Stimulated activated naive CD8-positive, alpha-beta T cell treated with anti-CD3 and anti-CD28 coated beads, Interleukin-15, Interleukin-2, amounts not matched to agents 100 ng/mL and 50 ng/mL, for 24 hours (primary cell): ENCODE results near the gene RBM11.

Experiments
- H3K27ac Mint-ChIP-seq: one replicate; pipeline ENCODE4 v1.8.0; 2021; ENCODE audit warnings: mild to moderate bottlenecking, mixed read lengths
- H3K27me3 Mint-ChIP-seq: one replicate; pipeline ENCODE4 v1.8.0; 2021; ENCODE audit warnings: mixed read lengths
- H3K36me3 Mint-ChIP-seq: one replicate; pipeline ENCODE4 v1.8.0; 2021; ENCODE audit warnings: low read depth, mixed read lengths
- H3K4me1 Mint-ChIP-seq: one replicate; pipeline ENCODE4 v1.8.0; 2021; ENCODE audit warnings: low read depth, mixed read lengths
- H3K4me3 Mint-ChIP-seq: one replicate; pipeline ENCODE4 v1.8.0; 2021; ENCODE audit warnings: mild to moderate bottlenecking, mixed read lengths
- H3K9me3 Mint-ChIP-seq: one replicate; pipeline ENCODE4 v1.8.0; 2021; ENCODE audit warnings: mixed read lengths

The RBM11 gene

DNA sequence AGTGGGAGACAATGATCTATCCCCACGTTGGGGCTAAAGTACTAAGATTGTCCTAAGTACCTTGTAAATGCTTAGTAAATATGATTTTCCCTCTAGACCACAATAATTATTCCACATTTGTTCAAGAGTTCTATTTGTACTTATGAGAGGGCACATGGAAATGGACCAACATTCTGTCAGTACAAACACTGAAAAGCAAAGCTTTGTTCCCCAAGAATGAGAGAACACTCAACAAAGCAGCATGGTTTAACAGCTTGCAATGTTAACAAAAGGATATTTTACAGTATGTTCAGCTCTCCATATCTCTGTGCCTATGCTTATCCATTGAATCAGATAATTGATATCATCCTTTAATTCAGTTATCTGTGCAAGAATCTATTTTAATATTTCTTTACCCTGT, 35.4 kb downstream of the RBM11 start:
- peaks cover 6% of the 10 kb centered on the region for H3K9me3 Mint-ChIP-seq
- no peak overlapping the region for H3K4me3 Mint-ChIP-seq
- no peaks in the 10 kb centered on the region for H3K36me3 Mint-ChIP-seq
- peaks cover 4% of the 10 kb centered on the region for H3K4me1 Mint-ChIP-seq
- H3K27ac Mint-ChIP-seq: no peak overlapping the region
- H3K27me3 Mint-ChIP-seq: peaks cover 8% of the 10 kb centered on the region

DNA sequence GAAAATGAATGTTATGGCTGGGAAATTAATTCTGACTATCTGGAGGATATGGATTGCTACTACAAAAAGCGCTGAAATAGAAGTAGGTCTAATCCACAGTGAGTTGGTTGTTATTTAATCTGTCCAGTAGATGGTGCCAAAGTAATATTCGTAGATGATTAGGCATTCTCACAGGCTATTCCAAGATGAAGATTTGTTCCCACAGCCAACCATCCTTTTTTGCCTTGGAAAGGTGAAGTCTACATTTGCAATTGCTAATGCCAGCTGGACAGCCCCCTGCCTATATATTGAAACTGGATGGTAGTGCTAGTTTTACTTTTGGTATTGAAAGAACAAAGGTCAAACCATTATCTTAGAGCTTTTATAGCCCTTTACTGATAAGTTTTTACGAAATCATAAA, 43.8 kb downstream of the RBM11 start:
- peaks cover 11% of the 10 kb centered on the region for H3K4me1 Mint-ChIP-seq
- no peaks in the 10 kb centered on the region for H3K36me3 Mint-ChIP-seq
- H3K27ac Mint-ChIP-seq: no peak overlapping the region
- no peaks in the 10 kb centered on the region for H3K9me3 Mint-ChIP-seq
- no peaks in the 10 kb centered on the region for H3K27me3 Mint-ChIP-seq
- H3K4me3 Mint-ChIP-seq: no peak overlapping the region

DNA sequence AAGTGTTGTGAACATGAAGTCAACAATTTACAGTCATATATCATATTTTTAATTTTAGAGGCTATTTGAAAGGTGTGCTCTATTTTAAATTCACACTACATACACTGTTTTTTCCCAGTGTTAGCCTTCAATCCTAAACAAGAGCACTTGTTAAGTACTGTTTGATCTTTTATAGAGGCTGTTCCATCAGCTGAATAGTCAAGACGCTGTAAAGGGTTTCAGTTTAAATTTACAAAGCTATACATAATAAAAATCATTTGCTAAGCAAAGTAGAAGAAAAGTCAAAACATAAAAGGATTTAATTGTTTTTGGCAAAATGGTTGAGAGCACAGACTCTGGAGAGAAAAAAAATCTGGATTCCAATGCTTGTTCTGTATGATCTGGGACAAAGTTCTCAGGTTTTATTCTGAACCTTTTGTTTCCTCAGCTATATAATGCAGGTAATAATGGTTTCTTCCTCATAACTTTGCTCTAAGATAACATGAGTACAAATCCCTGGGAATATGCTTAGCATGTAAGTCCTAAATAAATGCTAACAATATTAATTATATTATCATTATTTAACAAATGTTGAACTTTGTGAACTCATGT, 44.3 kb downstream of the RBM11 start:
- Mint-ChIP-seq H3K4me1 (peaks cover 11% of the 10 kb centered on the region), H3K4me3 (no peak overlapping the region), H3K36me3 (no peaks in the 10 kb centered on the region), H3K27ac (no peak overlapping the region), H3K27me3 (no peaks in the 10 kb centered on the region), H3K9me3 (no peaks in the 10 kb centered on the region)

DNA sequence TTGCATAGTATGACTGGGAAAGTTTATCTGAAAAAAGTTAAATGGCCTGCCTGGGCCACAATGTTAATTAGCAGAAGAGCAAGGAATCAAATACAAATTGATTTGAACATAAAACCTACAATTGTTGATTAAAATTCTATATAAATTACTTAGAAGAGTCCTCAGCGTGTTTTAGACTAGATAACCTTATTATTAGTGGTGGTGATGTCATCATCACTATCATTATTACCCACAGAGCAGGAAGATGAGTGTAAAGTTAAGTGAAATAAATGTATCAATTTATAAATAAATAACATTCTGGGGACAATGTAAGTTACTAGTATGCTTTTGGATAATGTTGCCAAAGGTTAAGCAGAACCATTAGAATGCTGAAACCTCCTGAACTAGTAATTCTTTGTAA, 46.1 kb downstream of the RBM11 start:
- H3K9me3 Mint-ChIP-seq: no peaks in the 10 kb centered on the region
- H3K36me3 Mint-ChIP-seq: no peaks in the 10 kb centered on the region
- H3K4me3 Mint-ChIP-seq: no peak overlapping the region
- H3K4me1 Mint-ChIP-seq: peaks cover 11% of the 10 kb centered on the region
- no peaks in the 10 kb centered on the region for H3K27me3 Mint-ChIP-seq
- H3K27ac Mint-ChIP-seq: no peak overlapping the region

DNA sequence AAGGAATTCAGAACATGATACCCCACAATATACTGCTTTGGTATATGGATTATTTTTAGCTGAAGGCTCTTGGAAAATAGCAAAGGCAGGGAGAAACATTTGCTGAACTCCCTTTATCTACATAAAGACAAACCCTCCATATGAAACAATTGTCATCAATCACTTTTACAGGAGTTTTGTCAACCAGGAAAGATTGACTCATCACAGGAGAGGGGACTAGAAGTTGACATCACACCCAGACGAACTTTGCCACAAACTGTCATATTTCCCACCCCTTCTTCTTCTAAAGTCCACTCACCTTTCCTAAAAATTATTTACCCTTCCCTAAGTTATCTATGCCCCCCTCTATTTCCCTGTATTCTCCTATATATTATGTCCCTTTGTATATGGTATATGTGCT, 47.9 kb downstream of the RBM11 start:
- H3K27ac Mint-ChIP-seq: no peak overlapping the region
- H3K4me3 Mint-ChIP-seq: no peak overlapping the region
- H3K4me1 Mint-ChIP-seq: peaks cover 11% of the 10 kb centered on the region

DNA sequence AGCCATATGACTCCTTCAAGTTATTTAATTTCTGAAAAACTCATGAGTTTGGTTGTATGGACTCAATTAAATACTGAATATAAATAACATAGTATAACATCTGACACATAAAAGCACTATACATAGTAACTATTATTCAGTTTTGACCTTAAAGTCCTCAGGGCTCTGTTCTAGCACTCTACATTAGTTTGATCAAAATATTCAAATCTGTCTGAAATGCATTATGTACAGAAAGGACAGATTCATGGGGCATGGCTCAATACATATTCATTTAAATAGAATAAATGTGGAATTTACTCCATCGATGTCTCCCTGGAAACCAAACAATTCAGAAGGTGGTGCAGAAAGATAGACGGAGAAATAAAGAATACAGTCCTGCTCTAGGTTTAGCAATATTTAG, 49.1 kb downstream of the RBM11 start:
- Mint-ChIP-seq H3K27ac (no peak overlapping the region), H3K4me1 (peaks cover 11% of the 10 kb centered on the region), H3K4me3 (no peak overlapping the region), H3K36me3 (no peaks in the 10 kb centered on the region), H3K9me3 (no peaks in the 10 kb centered on the region), H3K27me3 (no peaks in the 10 kb centered on the region)

More for the DNA sequence above, 47.9 kb downstream of the RBM11 start:
- Mint-ChIP-seq H3K9me3 (no peaks in the 10 kb centered on the region), H3K27me3 (no peaks in the 10 kb centered on the region), H3K36me3 (no peaks in the 10 kb centered on the region)

DNA sequence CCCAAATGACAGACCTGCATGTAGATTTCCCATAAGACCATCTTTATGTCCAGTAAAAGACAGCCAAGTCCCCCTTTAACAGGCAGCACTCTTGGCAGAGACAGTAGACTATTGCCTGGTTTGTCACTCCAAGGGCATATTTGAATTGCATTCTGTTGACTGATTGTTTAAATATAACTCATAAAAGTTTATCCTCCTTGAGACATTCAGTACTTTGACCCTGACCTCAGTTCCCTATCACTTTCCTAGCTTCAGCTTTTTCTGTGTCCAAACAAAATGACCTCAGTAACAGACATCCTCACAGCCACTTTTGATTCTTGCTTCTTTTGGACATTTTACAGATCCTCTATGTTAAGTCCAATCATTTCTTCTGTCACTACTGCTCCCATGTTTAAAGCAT, 51.1 kb downstream of the RBM11 start:
- Mint-ChIP-seq H3K9me3 (no peaks in the 10 kb centered on the region), H3K27ac (no peak overlapping the region)

DNA sequence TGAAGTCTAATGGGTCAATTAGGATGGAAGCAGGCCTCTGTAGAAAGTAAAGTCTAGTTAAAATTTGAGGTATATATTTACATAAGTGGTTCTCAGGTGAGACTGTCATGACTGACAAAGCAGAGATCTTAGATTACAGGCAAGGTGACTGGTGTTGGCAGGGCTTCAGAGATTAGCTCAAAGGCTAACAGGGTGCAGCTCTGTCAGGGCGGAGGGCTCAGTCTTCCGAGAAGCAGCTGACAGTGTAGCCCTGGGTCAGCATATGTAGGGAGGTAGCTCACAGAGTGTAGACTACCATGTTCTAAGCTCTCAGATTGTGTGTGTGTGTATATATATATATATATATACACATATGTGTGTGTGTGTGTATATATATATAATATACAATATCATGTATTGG, 54.7 kb downstream of the RBM11 start:
- no peak overlapping the region for H3K27ac Mint-ChIP-seq
- no peaks in the 10 kb centered on the region for H3K9me3 Mint-ChIP-seq
- H3K27me3 Mint-ChIP-seq: peaks cover 40% of the 10 kb centered on the region
- H3K36me3 Mint-ChIP-seq: no peaks in the 10 kb centered on the region
- no peak overlapping the region for H3K4me3 Mint-ChIP-seq
- no peaks in the 10 kb centered on the region for H3K4me1 Mint-ChIP-seq

More for the DNA sequence above, 51.1 kb downstream of the RBM11 start:
- Mint-ChIP-seq H3K27me3 (peaks cover 17% of the 10 kb centered on the region), H3K4me3 (no peak overlapping the region), H3K36me3 (no peaks in the 10 kb centered on the region), H3K4me1 (peaks cover 11% of the 10 kb centered on the region)

DNA sequence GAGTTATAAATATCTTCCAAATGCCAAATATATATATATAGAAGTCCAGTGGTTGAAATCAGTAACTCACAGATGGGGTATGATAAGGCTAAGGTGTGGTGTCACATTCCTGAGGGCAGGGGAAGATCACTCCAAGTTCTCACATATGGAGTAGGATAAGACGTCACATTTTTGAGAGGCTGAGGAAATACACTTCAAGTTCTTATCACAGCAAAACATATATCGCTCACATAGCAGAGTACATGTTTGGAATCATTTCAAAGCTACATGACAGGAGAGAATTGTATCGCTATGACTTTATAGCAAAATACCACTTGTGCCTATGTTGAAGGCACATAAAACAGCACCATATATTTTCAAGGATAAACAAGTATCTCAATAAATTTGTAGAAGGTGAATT, 55.1 kb downstream of the RBM11 start:
- no peaks in the 10 kb centered on the region for H3K9me3 Mint-ChIP-seq
- H3K27ac Mint-ChIP-seq: no peak overlapping the region

DNA sequence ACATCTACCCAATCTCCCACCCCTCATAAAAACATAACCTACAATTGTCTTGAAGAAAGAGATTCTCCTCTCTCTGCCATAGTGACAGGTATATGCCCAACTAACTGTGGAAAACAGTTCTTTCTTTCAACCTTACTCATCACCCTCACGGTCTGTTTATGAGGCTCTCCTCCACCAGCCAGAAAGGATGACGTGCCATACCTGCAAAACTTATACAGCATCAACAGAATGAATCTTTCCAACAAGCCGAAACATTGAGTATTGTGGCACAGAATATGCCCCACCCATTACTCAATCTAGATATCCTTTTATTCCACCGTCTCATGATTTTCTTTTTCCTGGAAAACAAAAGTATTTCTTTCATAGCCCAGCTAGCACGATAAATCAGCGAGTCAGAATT, 55.7 kb downstream of the RBM11 start:
- H3K9me3 Mint-ChIP-seq: no peaks in the 10 kb centered on the region
- H3K4me3 Mint-ChIP-seq: no peak overlapping the region
- H3K27ac Mint-ChIP-seq: no peak overlapping the region
- no peaks in the 10 kb centered on the region for H3K36me3 Mint-ChIP-seq
- peaks cover 44% of the 10 kb centered on the region for H3K27me3 Mint-ChIP-seq
- no peaks in the 10 kb centered on the region for H3K4me1 Mint-ChIP-seq

More for the DNA sequence above, 55.1 kb downstream of the RBM11 start:
- no peak overlapping the region for H3K4me3 Mint-ChIP-seq
- peaks cover 44% of the 10 kb centered on the region for H3K27me3 Mint-ChIP-seq
- no peaks in the 10 kb centered on the region for H3K4me1 Mint-ChIP-seq
- H3K36me3 Mint-ChIP-seq: no peaks in the 10 kb centered on the region

DNA sequence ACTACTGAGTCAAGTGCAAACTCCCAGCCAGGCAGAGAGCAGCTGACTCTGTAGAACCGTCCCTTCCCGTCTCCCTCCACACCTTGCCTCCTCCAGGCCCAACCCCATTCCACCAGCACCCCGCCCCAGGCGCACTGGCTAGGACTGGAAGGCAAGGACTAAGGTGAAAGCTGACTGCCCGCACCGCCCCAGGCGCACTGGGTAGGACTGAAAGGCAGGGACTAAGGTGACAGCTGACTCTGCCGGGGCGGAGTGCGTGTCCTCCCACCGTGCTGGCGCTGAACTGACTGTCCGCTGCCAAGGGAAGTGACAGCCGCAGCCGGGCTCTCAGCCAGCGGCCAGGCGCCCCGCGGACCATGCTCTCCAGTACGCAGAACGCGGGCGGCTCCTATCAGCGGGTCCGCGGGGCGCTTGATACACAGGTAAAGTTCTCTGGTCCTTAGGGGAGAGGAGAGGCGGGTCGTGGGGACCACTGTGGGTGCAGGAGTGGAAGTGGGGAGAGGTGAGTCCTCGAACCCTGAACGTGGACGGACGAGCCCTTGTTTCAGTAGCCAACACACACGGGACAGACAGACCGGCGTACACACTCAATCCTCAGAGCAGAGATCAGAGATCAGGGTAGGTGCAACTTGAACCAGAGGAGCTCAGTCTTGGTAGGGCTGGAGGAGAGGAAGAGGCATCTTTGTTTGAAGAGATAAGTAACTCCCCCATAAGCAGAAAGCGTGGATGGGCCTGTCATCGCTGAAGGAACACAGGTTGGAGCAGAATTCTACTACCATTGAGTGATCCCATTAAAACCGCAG, 58.0 kb downstream of the RBM11 start:
- Mint-ChIP-seq H3K9me3 (no peaks in the 10 kb centered on the region), H3K4me1 (no peaks in the 10 kb centered on the region), H3K4me3 (no peak overlapping the region), H3K36me3 (no peaks in the 10 kb centered on the region), H3K27ac (no peak overlapping the region), H3K27me3 (peaks cover 51% of the 10 kb centered on the region)

DNA sequence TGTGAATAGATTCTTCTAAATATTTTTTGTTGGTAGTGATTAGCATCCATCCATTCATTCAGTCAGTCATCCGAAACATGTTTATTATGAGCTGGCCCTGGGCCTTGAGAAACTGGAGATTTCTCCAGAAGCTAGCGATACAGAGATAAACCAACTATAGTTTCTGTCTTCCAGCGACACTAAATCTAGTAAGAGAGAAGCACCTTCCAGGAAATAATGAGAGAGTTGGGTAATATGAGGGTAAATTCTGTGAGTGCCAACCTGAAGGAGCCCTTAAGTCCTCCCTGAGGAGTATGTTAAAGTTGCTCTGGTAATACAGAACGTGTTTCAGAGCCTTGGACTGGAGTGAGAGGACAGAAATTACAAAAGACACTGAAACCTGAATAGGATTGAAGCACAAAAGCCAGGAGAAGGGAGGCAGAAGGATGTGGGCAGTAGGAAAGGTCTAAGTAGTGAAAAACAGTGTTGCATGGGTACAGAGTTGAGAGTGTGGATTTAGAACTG, 59.8 kb downstream of the RBM11 start:
- Mint-ChIP-seq H3K9me3 (no peaks in the 10 kb centered on the region), H3K4me3 (no peak overlapping the region), H3K36me3 (no peaks in the 10 kb centered on the region), H3K27ac (no peak overlapping the region), H3K27me3 (peaks cover 56% of the 10 kb centered on the region), H3K4me1 (no peaks in the 10 kb centered on the region)
